Right cardiac atrium (tissue), 5 donors: Measurements from ENCODE around the gene TMEM135. TPM values are rescaled to one million over a fixed set of nuclear protein-coding genes. Genes with fewer than 3 reads are reported as not detected.
A peak's percentile ranks its signal among the peaks of the same experiment; 100 is the strongest.

Experiments
- ATAC-seq, 2 donors: fragments of 200-7000 bp; cut with Tn5 transposase; one replicate each; pipeline versions ENCODE4 v1.8.0 to v1.9.1; 2020; ENCODE audit warnings: moderate library complexity in 2 of 2, mild to moderate bottlenecking in 1 of 2
- DNase-seq, 3 donors: peaks; one replicate each; pipeline ENCODE4 v3.0.0-alpha.2; 2020
- H3K27ac ChIP-seq: one replicate; pipeline ENCODE4 v1.5.1; 2013; ENCODE audit warnings: mild to moderate bottlenecking, low read length, control low read depth, moderate library complexity
- H3K27me3 ChIP-seq: one replicate; pipeline ENCODE4 v1.6.1; 2013; ENCODE audit not compliant: control insufficient read depth, insufficient read depth
- H3K4me1 ChIP-seq: one replicate; pipeline ENCODE4 v1.6.1; 2013; ENCODE audit warnings: low read length; ENCODE audit not compliant: control insufficient read depth, insufficient read depth
- H3K4me3 ChIP-seq: one replicate; pipeline ENCODE4 v1.5.1; 2013; ENCODE audit warnings: low read length, control low read depth
- H3K9me3 ChIP-seq: one replicate; pipeline ENCODE4 v1.6.1; 2013; ENCODE audit warnings: low read length; ENCODE audit not compliant: control insufficient read depth
- WGBS: extraction: QIAGEN DNeasy Blood & Tissue Kit; methylation state at CpG from one replicate; pipeline ENCODE4 v1.1.7; 2013; 5-methylcytosine and 5-hydroxymethylcytosine counted together
- intact Hi-C, 4 donors: fragments of 100-400 bp; cut with DNase I; formaldehyde crosslinking; loops; one replicate each; pipeline versions ENCODE4 v1.11.0 to v1.14.0; 2022 to 2023
- polyA plus RNA-seq: library from polyadenylated mRNA; stranded (reverse); fragments of 200-250 nt; gene quantifications from one replicate; pipeline ENCODE4 v1.2.3, GENCODE V29; 2013
- total RNA-seq, 4 donors: library from RNA; stranded (reverse); fragmentation: NEBNext Ultra II Directional; extraction: Animal tissue kit (Norgen Biotek cat#: 25700); gene quantifications; one replicate each; pipeline ENCODE4 v1.2.1, GENCODE V29; 2021
- donor health status: healthy with polysubstance abuse.
- donor health status: DM: no; HTN: yes; CAD: no.
- donor health status: DM: no; HTN: no; CAD: no.
- donor health status: DM: no; HTN: yes; CAD: no; lungs with severe emphysema.
- donor health status: DM: yes; HTN: yes; CAD: no.

The TMEM135 gene
- total and polyA plus RNA-seq, 5 donors = 5.7 to 24.1 (median 18.0) TPM

- H3K4me3 ChIP-seq = no peak overlapping the region
- intact Hi-C loops = no loop called here
- H3K27ac ChIP-seq = no peak overlapping the region
- 38% methylated on average over 2 of the region's 2 CpGs for WGBS
- H3K27me3 ChIP-seq = no peaks in the 10 kb centered on the region
- no peak for DNase-seq
- peaks cover 7% of the 10 kb centered on the region for H3K4me1 ChIP-seq
- no peaks in the 10 kb centered on the region for H3K9me3 ChIP-seq
- no peak for ATAC-seq
Measured at GRCh38 chr11:87301785-87302540, 264.2 kb downstream of the TMEM135 start.

DNA sequence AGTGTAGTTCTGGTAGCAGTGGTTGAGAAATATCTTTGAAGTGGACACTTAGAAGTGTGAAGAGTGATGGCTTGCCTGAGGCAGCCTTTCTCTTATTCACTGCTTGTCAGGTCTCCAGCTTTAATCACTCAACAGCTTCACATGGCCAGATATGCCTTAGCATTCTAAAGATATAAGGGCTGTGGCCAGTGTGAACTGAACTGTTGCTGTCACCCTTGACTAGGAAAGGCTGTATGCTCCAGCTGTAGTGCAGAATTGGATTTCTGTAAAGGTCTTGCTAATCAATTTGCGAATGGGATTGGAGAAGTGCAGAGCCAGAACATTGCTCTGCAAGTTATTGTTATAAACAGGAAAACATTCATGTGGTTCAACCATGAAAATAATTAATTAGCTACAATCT, 266.7 kb downstream of the TMEM135 start:
- DNase-seq (no peak), ATAC-seq (peak; percentile 79 to 82)
- 36% methylated on average over 1 of the region's 1 CpG for WGBS
- H3K4me1 ChIP-seq = peaks cover 4% of the 10 kb centered on the region
- H3K27ac ChIP-seq = no peak overlapping the region
- H3K9me3 ChIP-seq = no peaks in the 10 kb centered on the region
- no peaks in the 10 kb centered on the region for H3K27me3 ChIP-seq
- intact Hi-C loops = no loop called here
- H3K4me3 ChIP-seq = no peak overlapping the region

GRCh38 chr11:87306262-87306851, 268.6 kb downstream of the TMEM135 start:
- Histone ChIP-seq H3K27me3 (no peaks in the 10 kb centered on the region), H3K4me3 (no peak overlapping the region), H3K4me1 (peaks cover 2% of the 10 kb centered on the region), H3K9me3 (no peaks in the 10 kb centered on the region), H3K27ac (no peak overlapping the region)
- DNase-seq = no peak
- 97% methylated on average over 1 of the region's 1 CpG for WGBS
- peak; percentile 56 to 79 for ATAC-seq
- intact Hi-C loops = no loop called here

DNA sequence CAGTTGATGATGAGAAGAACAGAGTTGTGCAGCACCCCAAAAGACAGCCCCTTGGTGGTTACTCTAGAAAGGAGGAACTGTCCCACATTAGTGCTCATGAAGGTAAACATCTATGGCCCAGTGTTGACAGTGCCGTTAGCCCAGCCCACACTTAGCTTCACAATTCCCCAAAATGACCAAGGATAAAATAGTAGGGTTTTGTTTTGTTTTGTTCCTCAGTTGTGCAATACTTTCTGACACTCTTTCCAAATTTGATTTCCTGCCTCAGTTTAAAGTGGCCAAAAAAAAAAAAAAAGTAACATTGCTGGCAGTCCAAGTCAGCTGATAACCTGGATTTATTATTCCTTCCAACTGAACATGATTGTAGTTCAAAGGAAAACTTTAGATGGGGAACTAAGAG, 269.4 kb downstream of the TMEM135 start:
- ATAC-seq = peak; percentile 81 to 85
- intact Hi-C loops = no loop called here
- Histone ChIP-seq H3K9me3 (no peaks in the 10 kb centered on the region), H3K27ac (no peak overlapping the region), H3K4me3 (no peak overlapping the region), H3K27me3 (no peaks in the 10 kb centered on the region), H3K4me1 (peaks cover 2% of the 10 kb centered on the region)
- peak in 1 of 3 donors; percentile 65 for DNase-seq
- WGBS = 60% methylated on average over 1 of the region's 1 CpG

- Histone ChIP-seq H3K4me1 (no peaks in the 10 kb centered on the region), H3K27ac (no peak overlapping the region), H3K27me3 (no peaks in the 10 kb centered on the region), H3K4me3 (no peak overlapping the region), H3K9me3 (no peaks in the 10 kb centered on the region)
- 96% methylated on average over 2 of the region's 2 CpGs for WGBS
- ATAC-seq = no peak
- no peak for DNase-seq
- intact Hi-C loops = no loop called here
Measured at GRCh38 chr11:87315229-87315628, 277.5 kb downstream of the TMEM135 start.

DNA sequence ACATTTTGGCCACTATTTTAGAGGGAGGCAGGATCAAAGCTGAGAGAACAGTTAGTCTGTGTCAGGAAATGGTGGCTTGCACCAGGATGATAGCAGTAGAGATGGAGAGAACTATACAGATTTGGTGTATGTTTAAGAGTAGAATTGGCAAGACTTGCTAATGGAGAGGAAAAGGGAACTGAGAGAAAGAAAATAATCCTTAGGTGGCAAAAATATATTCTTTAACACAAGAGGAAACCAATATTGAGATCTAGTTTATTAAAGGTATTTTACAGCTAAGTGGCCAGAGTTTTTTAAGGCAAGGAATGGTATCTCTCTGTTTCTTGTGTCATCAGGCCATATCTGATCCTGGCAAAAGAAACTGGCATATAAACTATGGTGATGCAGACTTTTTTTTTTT, 278.8 kb downstream of the TMEM135 start:
- no peaks in the 10 kb centered on the region for H3K4me1 ChIP-seq
- ATAC-seq (no peak), DNase-seq (no peak)
- no peak overlapping the region for H3K4me3 ChIP-seq
- intact Hi-C loops = no loop called here
- no peaks in the 10 kb centered on the region for H3K9me3 ChIP-seq
- no peak overlapping the region for H3K27ac ChIP-seq
- H3K27me3 ChIP-seq = no peaks in the 10 kb centered on the region

DNA sequence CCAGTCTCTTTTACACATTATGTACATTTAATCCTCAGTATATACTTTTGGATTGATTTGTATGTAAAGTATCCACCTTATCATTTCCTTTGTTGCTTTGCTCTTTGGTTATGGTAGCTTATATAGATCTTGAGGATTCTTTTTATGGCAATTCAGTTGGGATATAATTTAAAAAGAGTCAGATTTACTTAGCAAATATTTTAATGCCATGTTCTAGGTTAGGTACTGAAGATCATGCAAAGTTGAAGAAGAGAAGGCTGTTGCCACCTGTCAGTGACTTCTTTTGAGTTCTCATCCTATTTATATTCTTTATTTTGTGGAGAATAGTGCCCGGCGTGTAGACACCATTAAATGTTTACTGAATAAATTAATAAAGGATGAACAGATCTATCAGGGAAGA, 279.7 kb downstream of the TMEM135 start:
- 98% methylated on average over 2 of the region's 2 CpGs for WGBS
- no peak overlapping the region for H3K4me3 ChIP-seq
- H3K27me3 ChIP-seq = no peaks in the 10 kb centered on the region
- no peak for DNase-seq
- no peak overlapping the region for H3K27ac ChIP-seq
- H3K4me1 ChIP-seq = no peaks in the 10 kb centered on the region
- ATAC-seq = no peak
- H3K9me3 ChIP-seq = no peaks in the 10 kb centered on the region
- intact Hi-C loops = no loop called here

DNA sequence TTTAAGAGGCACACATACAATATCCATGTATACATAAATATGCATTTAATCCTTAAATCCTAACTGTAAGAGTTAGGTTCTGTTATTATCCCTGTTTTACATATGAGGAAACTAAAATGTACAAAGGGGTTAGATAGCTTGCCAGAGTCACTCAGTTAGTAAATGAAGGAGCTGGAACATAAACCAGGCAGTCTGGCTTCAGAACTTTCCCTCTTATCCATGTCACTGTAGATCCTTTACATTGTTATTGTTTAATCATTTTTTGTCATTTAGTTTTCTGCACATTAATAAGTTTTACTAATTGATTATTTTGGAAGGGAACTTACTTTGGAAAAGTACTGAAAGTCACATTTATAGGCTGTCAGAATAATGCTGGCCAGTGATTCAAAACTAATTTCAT, 282.4 kb downstream of the TMEM135 start:
- Histone ChIP-seq H3K4me1 (no peaks in the 10 kb centered on the region), H3K27me3 (no peaks in the 10 kb centered on the region), H3K4me3 (no peak overlapping the region), H3K27ac (no peak overlapping the region), H3K9me3 (no peaks in the 10 kb centered on the region)
- intact Hi-C loops = no loop called here
- ATAC-seq = no peak
- DNase-seq = no peak

DNA sequence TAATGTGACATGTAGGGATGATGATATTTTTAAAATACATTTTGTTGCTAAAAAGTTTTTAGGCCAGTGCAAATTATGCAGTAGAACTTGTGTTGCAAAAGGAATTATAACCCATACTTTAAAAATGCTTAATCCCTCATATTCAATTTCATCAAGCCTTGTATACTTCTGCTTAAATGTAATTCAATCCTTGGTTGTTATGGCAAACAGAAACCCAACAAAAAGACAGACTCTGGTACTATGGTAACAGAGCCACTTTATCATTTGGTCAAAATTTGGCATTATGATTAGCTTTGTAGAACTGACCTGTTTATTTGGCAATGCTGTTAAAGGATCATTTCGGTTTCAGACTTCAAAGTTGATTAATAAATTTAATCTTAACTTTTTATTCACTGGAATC, 284.8 kb downstream of the TMEM135 start:
- no peaks in the 10 kb centered on the region for H3K9me3 ChIP-seq
- intact Hi-C loops = no loop called here
- DNase-seq (no peak), ATAC-seq (no peak)
- no peaks in the 10 kb centered on the region for H3K4me1 ChIP-seq
- no peaks in the 10 kb centered on the region for H3K27me3 ChIP-seq
- H3K27ac ChIP-seq = no peak overlapping the region
- H3K4me3 ChIP-seq = no peak overlapping the region
- 63% methylated on average over 1 of the region's 1 CpG for WGBS

- Histone ChIP-seq H3K4me1 (no peaks in the 10 kb centered on the region), H3K9me3 (no peaks in the 10 kb centered on the region), H3K27ac (no peak overlapping the region), H3K27me3 (no peaks in the 10 kb centered on the region), H3K4me3 (no peak overlapping the region)
- WGBS = 91% methylated on average over 5 of the region's 5 CpGs
- ATAC-seq (no peak), DNase-seq (no peak)
- intact Hi-C loops = no loop called here
Measured at GRCh38 chr11:87323899-87324298, 286.2 kb downstream of the TMEM135 start.

- Histone ChIP-seq H3K27me3 (no peaks in the 10 kb centered on the region), H3K4me3 (no peak overlapping the region), H3K9me3 (no peaks in the 10 kb centered on the region), H3K4me1 (peaks cover 1% of the 10 kb centered on the region), H3K27ac (no peak overlapping the region)
- DNase-seq = no peak
- intact Hi-C loops = no loop called here
- ATAC-seq = no peak
Measured at GRCh38 chr11:87324817-87325489, 287.2 kb downstream of the TMEM135 start.
